Measurements from ENCODE around the gene STAG1.

STAG1 gene

DNA sequence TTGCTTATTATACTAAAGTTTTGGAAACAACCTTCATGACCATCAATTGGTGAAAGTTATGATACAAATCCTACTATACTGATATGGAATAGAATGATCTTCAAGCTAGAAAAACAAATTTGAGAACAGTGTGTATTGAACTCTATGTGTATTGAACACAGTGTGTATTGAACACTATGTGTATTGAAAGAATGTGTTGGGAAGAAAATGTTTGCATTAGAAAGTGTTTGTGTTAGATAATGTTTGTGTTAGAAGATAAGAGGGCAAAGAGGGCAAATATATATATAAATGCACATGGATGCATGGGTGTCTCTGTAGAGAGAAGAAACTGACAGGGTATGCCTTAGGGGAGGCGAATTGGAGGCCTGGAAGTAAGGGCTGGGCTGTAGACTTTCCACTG is 459.7 kb downstream of the STAG1 start:
- no peak for DNase-seq
- Mint-ChIP-seq H3K27me3 (ENCODE audit: low read depth, poor library complexity) (no peaks in the 10 kb centered on the region), H3K36me3 (ENCODE audit: low read depth) (peaks cover 74% of the 10 kb centered on the region), H3K4me3 (no peak overlapping the region), H3K27ac (no peak overlapping the region), H3K9me3 (peaks cover 5% of the 10 kb centered on the region), H3K4me1 (no peaks in the 10 kb centered on the region)
- TF ChIP-seq, protein P1, sequence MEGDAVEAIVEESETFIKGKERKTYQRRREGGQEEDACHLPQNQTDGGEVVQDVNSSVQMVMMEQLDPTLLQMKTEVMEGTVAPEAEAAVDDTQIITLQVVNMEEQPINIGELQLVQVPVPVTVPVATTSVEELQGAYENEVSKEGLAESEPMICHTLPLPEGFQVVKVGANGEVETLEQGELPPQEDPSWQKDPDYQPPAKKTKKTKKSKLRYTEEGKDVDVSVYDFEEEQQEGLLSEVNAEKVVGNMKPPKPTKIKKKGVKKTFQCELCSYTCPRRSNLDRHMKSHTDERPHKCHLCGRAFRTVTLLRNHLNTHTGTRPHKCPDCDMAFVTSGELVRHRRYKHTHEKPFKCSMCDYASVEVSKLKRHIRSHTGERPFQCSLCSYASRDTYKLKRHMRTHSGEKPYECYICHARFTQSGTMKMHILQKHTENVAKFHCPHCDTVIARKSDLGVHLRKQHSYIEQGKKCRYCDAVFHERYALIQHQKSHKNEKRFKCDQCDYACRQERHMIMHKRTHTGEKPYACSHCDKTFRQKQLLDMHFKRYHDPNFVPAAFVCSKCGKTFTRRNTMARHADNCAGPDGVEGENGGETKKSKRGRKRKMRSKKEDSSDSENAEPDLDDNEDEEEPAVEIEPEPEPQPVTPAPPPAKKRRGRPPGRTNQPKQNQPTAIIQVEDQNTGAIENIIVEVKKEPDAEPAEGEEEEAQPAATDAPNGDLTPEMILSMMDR (IDR thresholded peaks at IDR 0.05), result no peak

DNA sequence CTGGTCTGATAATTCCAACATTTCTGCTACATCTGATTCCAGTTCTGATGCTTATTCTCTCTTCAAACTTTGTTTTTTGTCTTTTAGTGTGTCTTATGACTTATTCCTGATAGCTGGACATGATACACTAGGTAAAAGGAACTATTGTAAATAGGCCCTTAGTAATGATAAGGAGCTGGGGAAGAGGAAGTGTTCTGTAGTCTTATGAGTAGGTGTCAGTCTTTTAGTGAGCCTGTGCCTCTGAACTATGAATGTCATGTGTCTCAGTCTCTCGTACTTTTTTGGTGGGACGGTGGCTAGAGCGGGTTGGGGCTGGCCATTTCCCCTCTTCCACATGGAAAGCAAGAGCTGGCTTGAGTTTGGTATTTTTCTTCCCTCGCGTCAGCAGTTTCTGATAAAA is 460.9 kb downstream of the STAG1 start:
- Mint-ChIP-seq H3K9me3 (peaks cover 5% of the 10 kb centered on the region), H3K36me3 (ENCODE audit: low read depth) (peaks cover 76% of the 10 kb centered on the region), H3K4me3 (no peak overlapping the region), H3K27ac (no peak overlapping the region), H3K27me3 (ENCODE audit: low read depth, poor library complexity) (no peaks in the 10 kb centered on the region), H3K4me1 (no peaks in the 10 kb centered on the region)
- no peak for DNase-seq
- TF ChIP-seq, protein P1 (IDR thresholded peaks at IDR 0.05), result no peak
